ENCODE measurements around the gene MYO3B. TPM values are rescaled to one million over a fixed set of nuclear protein-coding genes. Genes with fewer than 3 reads are reported as not detected.
A peak's percentile ranks its signal among the peaks of the same experiment; 100 is the strongest.

MYO3B gene
- total RNA-seq, 1 experiment from 2014 or later: 1.8 TPM

DNA sequence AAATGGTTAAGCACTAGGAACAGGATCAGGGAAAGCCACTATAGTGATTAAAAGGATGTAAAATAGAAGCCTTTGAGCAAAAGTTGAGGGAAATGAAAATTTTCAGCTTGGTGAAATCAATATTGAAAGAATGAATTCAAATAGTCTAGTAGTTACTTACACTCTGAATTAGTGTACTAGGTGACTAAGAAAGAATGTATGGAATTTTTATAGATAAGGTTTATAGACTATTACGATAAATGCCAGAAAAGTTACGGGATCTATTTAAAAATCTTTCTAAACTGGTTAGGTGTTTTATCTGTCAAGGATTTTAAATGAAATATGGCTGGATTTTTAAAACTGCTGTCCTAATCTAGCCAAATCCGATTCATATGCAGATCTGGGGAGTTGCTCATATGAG is 208.6 kb downstream of the MYO3B start:
- in situ Hi-C loops (cut with HindIII; ENCODE audit: low pct_unique_long_range_greater_than_20kb, low sequenced_read_pairs): no loop called here
- no peak for DNase-seq (ENCODE audit: low read depth, low spot score)

DNA sequence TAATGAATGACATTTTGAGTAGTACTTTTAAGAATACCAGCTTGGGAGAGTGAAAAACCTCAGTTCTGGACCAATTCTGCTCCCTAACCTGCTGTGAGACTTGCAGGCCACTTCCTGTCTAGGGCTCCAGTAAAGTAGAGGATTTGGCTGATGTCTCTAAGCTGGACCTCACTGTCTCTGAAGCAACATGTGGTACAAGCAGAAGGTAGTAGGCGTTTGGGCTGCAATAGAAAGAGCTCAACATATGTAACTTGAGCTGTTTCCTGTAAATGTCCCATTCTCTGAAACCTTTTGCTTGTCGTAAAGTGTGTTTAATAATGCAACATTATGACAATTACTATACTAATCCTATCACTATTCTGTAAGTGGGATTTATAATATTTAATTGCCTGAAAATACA is 213.1 kb downstream of the MYO3B start:
- in situ Hi-C loops (cut with HindIII; ENCODE audit: low pct_unique_long_range_greater_than_20kb, low sequenced_read_pairs): no loop called here
- no peak for DNase-seq (ENCODE audit: low read depth, low spot score)

DNA sequence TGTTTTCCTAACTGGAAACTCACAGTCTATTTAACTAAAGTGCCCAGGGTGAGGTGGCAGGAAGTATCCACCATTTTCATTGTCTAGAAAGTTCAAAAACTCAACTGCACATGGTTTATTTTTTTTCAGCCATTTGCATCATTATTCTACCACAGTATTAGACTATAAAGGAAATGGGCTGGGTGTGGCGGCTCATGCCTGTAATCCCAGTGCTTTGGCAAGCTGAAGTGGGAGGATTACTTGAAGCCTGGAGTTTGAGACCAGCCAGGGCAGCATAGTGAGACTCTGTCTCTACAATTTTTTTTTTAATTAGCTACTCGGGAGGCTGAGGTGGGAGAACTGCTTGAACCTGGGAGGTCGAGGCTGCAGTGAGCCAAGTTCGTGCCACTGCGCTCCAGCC is 213.8 kb downstream of the MYO3B start:
- DNase-seq (ENCODE audit: low read depth, low spot score): no peak
- in situ Hi-C loops (cut with HindIII; ENCODE audit: low pct_unique_long_range_greater_than_20kb, low sequenced_read_pairs): no loop called here

DNA sequence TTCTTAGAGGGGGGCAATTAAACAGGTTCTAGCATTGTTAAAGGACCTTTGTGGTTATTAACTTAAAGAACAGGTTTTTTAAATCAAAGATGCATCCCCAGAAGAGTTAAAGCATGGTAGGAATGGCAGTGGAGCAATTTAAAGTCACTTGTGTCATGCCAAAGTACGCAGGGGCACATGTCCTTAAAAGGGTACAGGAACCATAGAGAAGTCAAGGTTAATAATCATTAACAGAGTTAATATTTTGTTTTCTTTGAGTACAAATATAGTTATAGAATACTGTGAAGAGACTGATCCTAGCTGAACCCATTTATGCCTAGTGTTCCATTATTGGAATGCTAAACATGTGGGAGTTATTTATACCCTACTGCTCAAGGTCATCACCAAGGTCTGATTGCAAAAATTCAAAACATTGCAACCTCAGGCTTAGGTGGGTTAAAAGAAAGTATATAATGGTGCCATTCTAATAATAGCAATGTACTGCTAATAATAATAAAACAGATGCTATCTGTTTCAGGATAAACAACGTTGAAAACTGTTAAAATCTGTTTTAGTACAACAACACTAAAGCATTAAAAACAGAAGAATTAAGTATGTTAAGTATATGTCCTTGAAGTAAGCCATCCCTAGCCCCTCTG is 216.0 kb downstream of the MYO3B start:
- in situ Hi-C loops (cut with HindIII; ENCODE audit: low pct_unique_long_range_greater_than_20kb, low sequenced_read_pairs): no loop called here
- DNase-seq (ENCODE audit: low read depth, low spot score): no peak

DNA sequence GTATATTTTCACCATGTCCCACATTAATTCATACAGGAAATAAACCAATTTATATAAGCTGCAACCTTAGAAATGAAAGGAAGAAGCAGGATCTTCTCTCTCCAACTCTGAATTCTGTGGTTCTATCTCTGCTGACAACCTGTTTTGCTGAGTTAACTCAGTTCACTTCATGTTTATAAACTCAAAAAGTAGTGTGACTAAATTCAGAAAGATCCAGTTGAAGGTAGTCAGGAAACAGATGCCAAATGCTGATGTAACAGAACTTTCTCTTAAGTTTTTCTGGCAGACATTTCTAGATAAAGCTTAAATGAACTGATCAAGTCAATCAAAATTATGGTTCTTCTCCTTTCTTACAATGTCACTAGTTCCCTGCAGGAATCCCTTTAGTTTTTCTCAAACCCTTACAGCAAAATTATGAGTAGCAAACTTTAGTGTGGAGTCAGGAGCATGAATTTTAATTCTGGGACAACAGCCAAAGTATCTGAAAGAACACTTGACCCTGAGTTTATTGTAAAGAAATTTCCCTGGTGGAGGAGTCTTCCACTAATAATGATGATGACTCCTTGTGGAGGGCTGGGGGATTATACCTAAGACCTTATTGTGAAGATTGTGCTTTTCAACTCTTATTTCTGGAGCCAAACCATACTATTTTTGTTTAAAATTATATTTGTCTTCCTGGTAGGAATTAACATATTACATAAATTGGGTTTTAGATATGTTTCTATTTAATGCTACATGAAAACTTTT is 216.9 kb downstream of the MYO3B start:
- peak; percentile 31 for DNase-seq (ENCODE audit: low read depth, low spot score)
- in situ Hi-C loops (cut with HindIII; ENCODE audit: low pct_unique_long_range_greater_than_20kb, low sequenced_read_pairs): no loop called here

DNA sequence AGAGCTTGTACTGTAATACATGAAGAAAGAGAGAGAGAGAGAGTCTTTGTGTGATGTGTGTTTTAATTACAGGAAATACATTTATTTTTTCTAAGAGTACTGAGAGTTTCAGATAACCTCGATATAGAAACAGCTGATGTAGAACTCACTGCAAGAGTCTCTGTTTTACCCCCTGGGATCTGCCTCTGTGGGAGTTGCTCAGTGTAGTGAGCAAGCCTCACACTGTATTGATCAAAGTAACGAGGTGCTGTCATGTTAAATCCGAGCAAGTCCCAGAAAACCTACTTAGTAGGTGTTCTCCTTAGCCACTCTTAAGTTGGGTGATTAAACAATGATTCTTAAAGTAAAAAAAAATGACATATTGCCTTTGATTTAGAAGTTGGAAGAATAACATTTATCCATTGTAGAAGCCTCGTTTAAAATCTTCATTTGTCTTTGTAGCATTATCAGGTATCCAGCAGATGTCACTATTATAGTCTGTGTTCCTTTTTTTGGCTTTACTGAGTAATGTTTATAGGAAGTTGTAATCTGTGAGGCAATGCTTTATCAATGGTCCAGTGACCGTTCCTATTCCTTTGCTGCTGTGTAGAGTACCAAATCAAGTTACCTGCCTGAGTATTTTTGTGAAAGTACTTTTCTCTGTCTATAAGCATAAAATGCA is 219.0 kb downstream of the MYO3B start:
- in situ Hi-C loops (cut with HindIII; ENCODE audit: low pct_unique_long_range_greater_than_20kb, low sequenced_read_pairs): no loop called here

DNA sequence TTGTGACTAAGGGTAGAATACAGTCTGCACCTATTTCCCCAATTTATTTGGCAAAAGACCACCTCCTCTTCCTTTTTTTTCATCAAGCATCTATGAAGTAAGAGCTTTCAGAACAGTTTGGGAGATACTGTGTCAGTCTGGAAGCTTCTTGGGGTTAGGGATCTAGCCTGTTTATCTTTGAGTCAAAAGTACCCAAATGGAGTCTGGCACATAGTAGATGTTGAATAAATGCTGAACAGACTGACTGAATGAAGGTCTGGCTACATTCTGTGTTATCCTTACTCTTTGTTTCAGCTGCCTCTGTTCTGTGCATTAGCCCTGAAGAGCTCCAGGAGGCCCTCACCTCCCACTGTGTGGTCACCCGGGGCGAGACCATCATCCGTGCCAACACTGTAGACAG is 223.2 kb downstream of the MYO3B start:
- in situ Hi-C loops (cut with HindIII; ENCODE audit: low pct_unique_long_range_greater_than_20kb, low sequenced_read_pairs): no loop called here
- DNase-seq (ENCODE audit: low read depth, low spot score): no peak

More for the DNA sequence above, 219.0 kb downstream of the MYO3B start:
- DNase-seq (ENCODE audit: low read depth, low spot score): peak; percentile 34

DNA sequence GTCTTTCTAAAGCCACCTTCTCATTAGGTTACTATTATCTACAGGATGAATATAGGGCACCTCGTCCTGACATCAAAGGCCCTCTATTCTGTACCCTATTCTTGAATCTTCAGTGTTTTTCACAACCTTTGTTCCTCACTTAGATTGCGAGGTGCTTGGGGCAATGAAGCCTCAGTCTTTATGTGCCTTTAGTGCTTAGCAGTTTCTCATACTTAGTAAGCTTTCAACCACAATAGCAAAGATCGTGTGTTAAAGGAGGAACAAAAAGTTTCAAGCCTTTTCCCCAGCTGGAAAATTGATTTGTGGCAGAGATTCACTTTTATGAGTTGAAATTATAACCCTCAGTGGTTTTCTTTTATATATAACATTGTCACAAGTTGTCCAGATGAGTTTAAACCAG is 226.9 kb downstream of the MYO3B start:
- DNase-seq (ENCODE audit: low read depth, low spot score): no peak
- in situ Hi-C loops (cut with HindIII; ENCODE audit: low pct_unique_long_range_greater_than_20kb, low sequenced_read_pairs): no loop called here

DNA sequence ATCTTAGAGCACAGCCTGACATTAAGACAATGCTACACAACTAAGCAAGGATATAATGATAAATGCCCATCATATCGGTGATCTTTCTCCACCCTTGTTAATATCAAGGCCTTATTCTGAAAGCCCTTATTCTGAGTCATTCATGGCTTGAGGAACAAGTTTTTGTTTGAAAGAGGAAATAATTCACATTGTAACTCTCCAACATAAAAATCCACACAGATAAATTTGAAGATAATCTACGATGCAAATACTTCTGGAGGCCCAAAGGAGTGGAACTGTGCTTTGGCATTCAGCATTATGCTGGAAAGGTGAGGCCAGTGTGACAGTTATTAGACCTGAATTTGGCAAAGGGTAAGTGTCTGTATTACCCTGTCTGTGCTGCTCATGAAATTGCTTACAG is 227.4 kb downstream of the MYO3B start:
- DNase-seq (ENCODE audit: low read depth, low spot score): no peak
- in situ Hi-C loops (cut with HindIII; ENCODE audit: low pct_unique_long_range_greater_than_20kb, low sequenced_read_pairs): no loop called here

DNA sequence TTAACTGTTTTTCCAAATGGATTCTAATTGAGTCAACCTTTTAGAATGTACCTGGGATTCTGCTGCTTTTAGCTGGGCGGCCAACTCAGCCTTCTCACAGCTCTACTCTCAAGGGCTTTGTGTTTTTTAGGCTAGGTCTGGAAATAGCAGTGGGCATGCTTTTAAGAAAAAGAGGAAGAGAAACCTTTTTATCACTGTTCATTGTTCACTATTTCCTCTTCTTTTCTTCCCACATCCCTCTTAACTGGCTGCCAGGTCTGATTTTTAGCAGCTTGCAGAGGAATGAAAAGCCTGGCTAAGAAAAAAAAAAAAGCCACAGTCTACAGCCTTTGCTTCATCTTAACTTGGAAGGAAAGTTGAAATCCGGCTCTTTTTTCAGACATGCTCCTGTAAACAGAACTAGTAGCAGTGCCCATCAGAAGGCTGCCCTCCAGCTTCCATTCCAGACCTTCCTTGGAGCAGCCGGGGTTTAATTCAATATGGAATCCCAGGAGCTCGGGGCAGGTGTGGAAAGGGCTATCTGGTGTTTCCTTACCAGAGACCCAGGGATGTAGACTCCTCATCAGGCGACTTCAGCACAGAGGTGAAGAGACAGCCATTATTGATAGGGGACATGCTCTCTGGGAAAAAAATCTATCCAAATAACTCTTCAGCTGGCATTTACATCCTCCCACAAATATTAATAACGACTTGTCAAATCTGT is 230.7 kb downstream of the MYO3B start:
- in situ Hi-C loops (cut with HindIII; ENCODE audit: low pct_unique_long_range_greater_than_20kb, low sequenced_read_pairs): no loop called here

DNA sequence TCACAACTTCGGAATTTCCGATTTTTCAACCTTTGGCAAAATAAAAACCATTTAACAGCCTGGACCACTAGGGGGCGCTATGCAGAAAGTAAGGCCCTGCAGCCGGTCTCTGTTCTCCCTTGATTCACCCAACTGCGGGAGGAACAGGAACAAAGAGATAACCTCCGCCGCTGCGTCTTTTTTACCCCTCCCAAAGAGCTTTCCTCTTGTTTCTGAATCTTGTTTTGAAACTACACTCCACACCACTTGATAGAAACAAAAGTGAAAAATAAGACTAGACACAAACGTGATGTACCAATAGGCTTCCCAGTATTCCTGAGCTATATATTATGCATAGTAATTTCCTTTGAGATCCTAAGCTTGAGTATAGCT is 231.2 kb downstream of the MYO3B start:
- DNase-seq (ENCODE audit: low read depth, low spot score): peak; percentile 68
- in situ Hi-C loops (cut with HindIII; ENCODE audit: low pct_unique_long_range_greater_than_20kb, low sequenced_read_pairs): no loop called here

More for the DNA sequence above, 230.7 kb downstream of the MYO3B start:
- DNase-seq (ENCODE audit: low read depth, low spot score): no peak

DNA sequence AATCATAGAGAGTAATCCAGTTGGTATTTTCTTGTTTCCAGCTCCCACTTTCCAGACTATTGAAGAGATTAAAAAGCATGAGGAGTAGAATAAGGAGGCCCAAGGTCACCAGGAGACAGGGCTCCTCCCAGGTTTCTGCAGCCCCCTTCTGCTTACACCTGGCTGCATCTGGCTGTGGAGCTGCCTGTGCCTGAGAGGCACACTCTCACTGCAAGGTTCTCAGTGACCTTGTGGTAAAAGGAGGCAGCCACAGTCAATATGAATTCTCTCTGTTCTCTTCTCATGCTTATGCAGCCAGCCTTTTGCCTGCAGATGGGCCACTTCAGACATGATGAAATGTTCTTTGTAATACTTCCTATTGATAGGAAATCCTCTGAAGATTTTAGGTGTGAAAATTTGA is 233.7 kb downstream of the MYO3B start:
- in situ Hi-C loops (cut with HindIII; ENCODE audit: low pct_unique_long_range_greater_than_20kb, low sequenced_read_pairs): no loop called here
- no peak for DNase-seq (ENCODE audit: low read depth, low spot score)

DNA sequence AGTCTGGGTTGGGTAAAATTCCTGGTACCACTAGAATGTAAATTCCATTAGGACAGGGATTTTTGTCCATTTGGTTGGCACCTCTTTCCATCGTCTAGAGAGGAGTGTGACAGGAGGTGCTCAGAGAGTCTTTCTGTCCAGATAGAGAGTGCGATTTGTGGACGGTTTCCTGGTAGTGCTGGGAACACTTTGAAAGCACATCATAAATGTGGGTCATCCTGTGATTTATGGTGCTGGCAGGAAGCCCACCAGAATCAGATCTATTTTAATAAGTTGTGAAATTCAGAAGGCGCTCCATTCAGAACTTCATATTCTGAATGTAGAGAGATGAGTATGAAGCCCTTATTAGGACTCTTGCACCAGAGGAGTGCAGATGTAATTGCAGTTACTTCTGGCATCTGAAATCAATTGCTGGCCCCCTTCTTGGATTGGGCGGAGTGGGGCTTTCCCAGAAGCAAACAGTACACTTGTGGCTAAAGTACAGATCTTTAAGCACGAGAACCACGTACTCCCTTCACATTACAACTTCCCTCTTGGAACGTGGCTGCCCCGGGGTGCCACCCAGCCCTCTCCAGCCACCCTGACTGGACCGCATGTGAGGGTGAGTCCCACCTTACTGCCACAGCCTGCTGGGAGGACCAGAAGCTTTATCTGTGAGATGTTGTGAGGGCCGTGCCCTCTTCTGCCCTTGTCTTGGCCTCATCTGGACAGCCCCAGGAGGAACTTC is 243.2 kb downstream of the MYO3B start:
- no peak for DNase-seq (ENCODE audit: low read depth, low spot score)
- in situ Hi-C loops (cut with HindIII; ENCODE audit: low pct_unique_long_range_greater_than_20kb, low sequenced_read_pairs): no loop called here

DNA sequence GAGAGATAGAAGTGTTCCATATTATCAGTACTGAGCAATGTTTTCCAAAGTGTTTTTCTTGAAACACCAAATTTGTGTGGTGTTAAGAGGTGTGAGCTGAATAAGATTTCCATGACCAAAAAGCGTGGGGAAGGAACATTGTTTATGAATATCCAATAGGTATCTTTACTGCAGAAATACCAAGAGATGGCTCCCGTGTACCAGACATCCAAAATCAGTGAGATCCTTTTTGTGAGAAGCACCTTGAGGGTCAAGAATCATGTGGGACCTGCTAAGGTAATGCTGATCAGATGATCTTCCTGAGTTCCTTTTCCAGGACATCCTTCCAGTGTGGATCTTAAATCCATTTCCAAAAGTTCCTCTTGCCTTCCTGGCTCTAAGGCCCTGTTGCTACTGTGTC is 246.0 kb downstream of the MYO3B start:
- no peak for DNase-seq (ENCODE audit: low read depth, low spot score)
- in situ Hi-C loops (cut with HindIII; ENCODE audit: low pct_unique_long_range_greater_than_20kb, low sequenced_read_pairs): no loop called here

DNA sequence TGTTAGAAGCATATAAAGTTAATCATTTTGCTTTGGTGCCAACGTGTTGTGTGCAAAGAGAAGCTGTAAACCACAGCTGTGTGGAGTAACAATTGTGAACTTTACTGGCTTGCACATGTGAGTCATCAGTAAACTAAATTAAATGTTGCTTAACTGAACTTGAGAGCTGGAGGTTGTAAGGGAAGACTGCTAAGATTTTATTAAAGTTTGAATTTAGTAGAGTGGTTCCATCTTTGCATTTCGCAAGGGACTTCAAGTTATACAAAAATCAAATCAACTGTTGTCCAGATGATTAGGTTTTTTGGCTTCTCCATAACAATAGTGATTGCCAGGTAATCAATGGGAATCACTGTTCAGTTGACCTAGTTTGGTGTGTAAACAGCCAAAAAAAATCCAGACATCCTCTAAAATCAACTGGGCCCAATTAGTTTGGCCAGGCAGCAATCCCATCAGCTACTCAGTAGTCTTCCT is 247.4 kb downstream of the MYO3B start:
- in situ Hi-C loops (cut with HindIII; ENCODE audit: low pct_unique_long_range_greater_than_20kb, low sequenced_read_pairs): no loop called here
- no peak for DNase-seq (ENCODE audit: low read depth, low spot score)

DNA sequence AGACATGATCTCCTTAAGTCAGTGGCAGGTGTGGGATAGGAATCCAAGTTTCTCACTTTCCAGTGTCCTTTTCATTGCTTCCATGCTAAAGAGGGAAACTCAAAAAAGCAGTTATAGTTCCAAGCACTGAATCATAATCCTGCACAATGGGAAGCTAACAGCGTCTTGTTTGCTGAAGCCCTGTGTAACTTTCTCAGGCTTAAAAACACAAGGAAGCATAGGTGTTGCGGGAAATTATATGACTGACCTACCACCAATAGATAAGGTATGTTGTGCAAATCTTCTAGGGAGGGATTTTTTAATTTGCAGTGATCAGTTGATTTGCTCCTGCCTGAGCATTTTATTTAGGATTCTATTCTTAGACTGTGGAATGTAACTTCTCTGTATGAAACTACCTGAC is 250.9 kb downstream of the MYO3B start:
- no peak for DNase-seq (ENCODE audit: low read depth, low spot score)
- in situ Hi-C loops (cut with HindIII; ENCODE audit: low pct_unique_long_range_greater_than_20kb, low sequenced_read_pairs): no loop called here

DNA sequence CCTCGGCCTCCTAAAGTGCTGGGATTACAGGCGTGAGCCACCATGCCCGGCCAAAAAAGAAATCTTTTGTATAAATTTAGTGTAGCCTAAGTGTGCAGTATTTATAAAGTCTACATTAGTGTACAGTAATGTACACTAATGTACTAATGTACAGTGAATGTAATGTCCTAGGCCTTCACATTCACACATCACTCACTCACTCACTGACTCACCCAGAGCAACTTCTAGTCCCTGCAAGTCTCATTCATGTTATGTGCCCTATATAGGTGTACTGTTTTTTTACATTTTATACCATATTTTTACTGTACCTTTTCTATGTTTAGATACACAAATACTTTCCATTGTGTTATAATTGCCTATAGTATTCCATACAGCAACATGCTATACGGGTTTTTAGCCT is 254.9 kb downstream of the MYO3B start:
- no peak for DNase-seq (ENCODE audit: low read depth, low spot score)
- in situ Hi-C loops (cut with HindIII; ENCODE audit: low pct_unique_long_range_greater_than_20kb, low sequenced_read_pairs): no loop called here

DNA sequence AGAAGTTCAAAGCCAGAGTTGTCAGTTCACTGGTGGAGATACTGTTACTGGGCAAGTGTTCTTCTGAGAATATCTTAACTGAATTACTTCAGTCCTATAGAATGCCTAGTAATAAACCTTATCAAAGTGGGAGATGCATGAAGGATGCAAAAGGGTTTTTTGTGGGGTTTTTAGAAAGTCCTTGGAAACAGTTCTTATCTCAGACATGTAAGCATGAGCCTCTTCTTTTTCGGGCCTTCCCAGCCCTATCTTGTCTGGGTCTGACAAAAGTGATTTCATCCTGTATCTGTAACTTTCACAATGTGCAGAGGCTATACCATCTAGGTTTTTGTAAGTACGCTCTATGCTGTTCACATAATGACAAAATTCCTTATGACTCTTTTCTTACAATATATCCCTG is 255.5 kb downstream of the MYO3B start:
- in situ Hi-C loops (cut with HindIII; ENCODE audit: low pct_unique_long_range_greater_than_20kb, low sequenced_read_pairs): no loop called here

More for the DNA sequence above, 255.5 kb downstream of the MYO3B start:
- no peak for DNase-seq (ENCODE audit: low read depth, low spot score)

Data from SK-MEL-5 (cell line).